Measurements from ENCODE around the gene CD79B. TPM values are rescaled to one million over a fixed set of nuclear protein-coding genes. Genes with fewer than 3 reads are reported as not detected.

Gene CD79B
- 0.18 and 0.43 TPM in 2 replicates for total RNA-seq

DNA sequence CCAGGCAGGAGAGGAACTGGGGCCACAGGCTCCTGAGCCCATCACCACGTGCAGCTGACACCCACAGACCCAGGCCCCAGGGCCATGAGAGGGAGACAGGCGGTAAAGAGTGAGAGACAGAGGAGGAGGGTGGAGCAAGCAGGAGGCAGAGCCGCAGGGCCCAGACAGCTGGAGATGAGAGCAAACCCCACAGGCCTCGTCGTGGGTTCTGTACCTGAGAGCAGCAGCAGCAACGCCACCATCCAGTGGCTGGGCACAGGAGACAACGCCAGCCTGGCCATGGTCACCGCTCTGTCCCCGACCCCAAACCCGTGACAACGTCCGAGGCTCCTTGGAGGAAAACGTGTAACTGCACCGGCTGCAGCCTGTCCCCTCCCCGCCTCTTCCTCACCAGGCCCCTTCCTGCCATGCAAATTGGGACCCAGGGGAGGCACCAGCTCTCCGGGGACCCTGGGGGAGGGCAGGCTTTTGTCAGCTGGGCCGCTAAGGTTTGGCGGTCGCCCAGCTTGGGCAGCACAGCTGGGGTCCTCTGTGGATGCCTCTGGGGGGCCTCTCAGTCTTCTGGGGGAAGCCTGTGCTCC, at the start of gene CD79B:
CD79B (minus strand) TSS at position 351 of the 581 bp plus-strand sequence; CDS start at position 281, 70 bp downstream.

DNA sequence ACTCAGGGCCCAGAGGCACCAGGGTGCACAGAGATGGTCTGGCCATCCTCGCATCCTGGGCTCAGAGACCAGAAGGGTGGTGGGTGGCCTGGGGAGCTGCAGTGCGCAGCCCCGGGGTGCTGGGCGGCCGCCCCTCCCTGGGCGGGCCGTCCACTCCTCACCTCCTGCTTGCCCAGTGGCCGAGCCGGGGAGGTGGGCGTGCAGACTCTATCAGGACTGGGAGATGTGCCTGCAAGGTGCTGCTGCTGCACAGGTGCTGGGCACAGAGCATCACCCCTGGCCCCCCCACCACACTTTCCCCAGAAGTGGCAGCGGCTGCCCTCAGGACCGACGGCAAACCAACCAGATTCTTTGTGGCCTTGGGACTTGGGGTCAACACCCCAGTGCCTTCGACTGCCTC, 40.7 kb upstream of the CD79B start, which contains the start of gene SCN4A:
SCN4A (minus strand) TSS at position 123 of the 400 bp plus-strand sequence; CDS start at position 46, 77 bp downstream.

DNA sequence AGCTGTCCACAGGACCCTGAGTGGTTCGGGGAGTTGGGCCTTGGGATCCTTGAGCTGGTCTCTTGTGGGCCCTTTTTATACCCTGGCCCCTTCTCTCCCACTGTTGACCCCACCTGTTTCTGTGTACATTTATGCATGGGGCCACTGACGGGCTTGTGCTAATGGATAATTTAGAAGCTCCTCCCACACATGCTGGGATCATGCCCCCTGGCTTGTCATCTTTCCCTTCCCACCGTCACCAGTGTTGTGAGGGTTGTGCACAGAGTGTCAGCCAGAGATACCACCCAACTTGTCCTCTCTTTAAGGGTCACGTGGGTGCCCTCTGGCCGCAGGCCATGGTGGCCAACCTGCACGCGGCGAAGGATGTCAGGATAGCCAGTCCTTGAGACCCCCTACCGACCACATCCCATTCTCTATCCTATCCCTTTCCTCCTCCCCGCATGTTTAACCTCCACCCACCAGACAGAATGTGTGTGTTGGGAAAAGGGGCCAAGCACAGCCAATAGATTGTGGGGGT, 13.3 kb downstream of the CD79B start, which contains the start of gene GH1:
GH1 (minus strand) TSS at position 51 of the 517 bp plus-strand sequence. CDS start 63 bp downstream, outside the sequence.

GRCh38 chr17:63911041-63911635, 21.0 kb downstream of the CD79B start, which contains the start of gene CSHL1:
Gene CSHL1, minus strand, starts transcription at chr17:63911258. Its CDS starts 62 bp downstream, at chr17:63911196.

GRCh38 chr17:63896524-63897354, 35.4 kb downstream of the CD79B start, which contains the start of gene CSH1:
Gene CSH1, minus strand, starts transcription at chr17:63896574. Its CDS starts 63 bp downstream, at chr17:63896511.

GRCh38 chr17:63881935-63882601, 50.1 kb downstream of the CD79B start, which contains the start of gene GH2:
Gene GH2, minus strand, starts transcription at chr17:63881944. Its CDS starts 143 bp downstream, at chr17:63881801.

Other genes with a start within 250 kb of the CD79B start
- gene LIMD2, start 232.2 kb downstream of the CD79B start, total RNA-seq = 1.8 and 3.8 TPM in 2 replicates
- gene STRADA, start 190.5 kb downstream of the CD79B start, total RNA-seq = 13.9 and 16.5 TPM in 2 replicates
- gene CCDC47, start 158.7 kb downstream of the CD79B start, total RNA-seq = 55.9 and 79.0 TPM in 2 replicates
- 45.1 and 62.3 TPM in 2 replicates for gene DDX42, start 158.2 kb downstream of the CD79B start, total RNA-seq
- gene PSMC5, start 104.9 kb downstream of the CD79B start, total RNA-seq = 58.3 and 69.9 TPM in 2 replicates
- gene FTSJ3, start 104.7 kb downstream of the CD79B start, total RNA-seq = 51.3 and 54.5 TPM in 2 replicates
- gene SMARCD2, start 89.6 kb downstream of the CD79B start, total RNA-seq = 78.7 and 93.3 TPM in 2 replicates
- gene CSH2, start 58.7 kb downstream of the CD79B start, total RNA-seq = not detected in 2 replicates
- not detected in 2 replicates for gene GH2, start 50.4 kb downstream of the CD79B start, total RNA-seq
- gene CSH1, start 35.8 kb downstream of the CD79B start, total RNA-seq = not detected in 2 replicates
- gene CSHL1, start 21.1 kb downstream of the CD79B start, total RNA-seq = not detected in 2 replicates
- not detected in 2 replicates for gene GH1, start 13.5 kb downstream of the CD79B start, total RNA-seq
- under 0.01 TPM in 1 of 2 replicates, not detected in the other for gene SCN4A, start 40.6 kb upstream of the CD79B start, total RNA-seq
- 0.28 and 0.57 TPM in 2 replicates for gene PRR29, start 66.0 kb upstream of the CD79B start, total RNA-seq
- gene ICAM2, start 88.3 kb upstream of the CD79B start, total RNA-seq = 1.4 and 3.1 TPM in 2 replicates
- 10.0 and 10.9 TPM in 2 replicates for gene ERN1, start 197.8 kb upstream of the CD79B start, total RNA-seq